ENCODE results near the gene DHX29. TPM values are rescaled to one million over a fixed set of nuclear protein-coding genes. Genes with fewer than 3 reads are reported as not detected.
A peak's percentile ranks its signal among the peaks of the same experiment; 100 is the strongest.

Gene DHX29
- polyA plus RNA-seq, 1 donor (not counting 4 experiments of a cell fraction or from before 2014, with no cell fraction given), result 18.8 TPM

DNA sequence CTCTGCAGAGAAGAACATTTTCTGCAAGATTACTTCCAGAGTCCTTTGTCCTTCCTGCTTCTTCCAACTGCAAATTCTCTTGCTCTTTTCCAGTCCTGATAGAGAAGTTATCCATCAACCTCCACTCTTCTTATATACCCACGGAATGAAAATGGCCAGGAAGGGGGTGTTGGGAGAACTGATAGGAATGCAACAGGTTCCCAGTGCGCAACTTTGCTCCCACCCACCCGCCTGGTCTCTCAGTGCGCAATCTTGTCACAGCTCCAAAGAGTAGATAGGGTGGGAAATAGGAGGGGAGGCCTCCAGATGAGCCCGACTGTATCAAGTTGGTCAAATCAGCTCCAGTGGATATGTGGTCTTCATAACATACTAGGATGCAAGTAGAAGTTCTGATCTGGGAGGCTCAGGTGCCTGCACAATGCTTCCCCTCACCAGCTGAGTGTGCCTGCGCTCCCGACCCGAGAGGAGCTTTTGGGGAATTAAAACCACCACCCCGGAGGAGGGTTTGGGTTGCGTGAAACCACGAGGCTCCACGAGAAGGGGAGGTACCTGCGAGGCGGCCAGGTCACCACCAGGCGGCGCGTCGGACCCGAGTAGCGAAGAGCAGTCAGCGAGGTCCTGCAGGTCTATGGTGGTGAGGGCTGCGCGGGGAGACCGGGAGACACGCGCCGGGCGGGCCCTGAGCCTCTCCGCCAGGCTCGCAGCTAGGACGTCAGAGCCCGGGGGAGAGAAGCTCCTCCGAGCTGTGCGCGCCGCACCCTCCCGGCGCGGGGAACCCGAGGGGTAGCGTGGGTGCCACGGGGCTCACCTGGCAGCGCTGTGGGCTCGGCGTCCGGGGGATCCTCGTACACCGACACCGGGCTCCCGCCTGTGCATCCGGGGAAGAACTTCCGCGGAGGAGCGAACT lies 81.2 kb downstream of the DHX29 start:
- no peak for FAIRE-seq
- dilution Hi-C loops (cut with MboI; ENCODE audit: extremely low pct_ligation_motif_present, low sequenced_read_pairs), result no loop called here
- Histone ChIP-seq H3K9me3 (ENCODE audit: control insufficient read depth, low read depth, low read length) (peaks cover 2% of the 10 kb centered on the region), H3K4me1 (ENCODE audit: control insufficient read depth, extremely low read depth, insufficient read depth, low read length) (peaks cover 1% of the 10 kb centered on the region), H3K36me3 (ENCODE audit: control insufficient read depth in 2 of 2, extremely low read depth in 1 of 2, insufficient read depth in 2 of 2, low read length in 2 of 2) (peaks cover 0 to 2% of the 10 kb centered on the region in 2 experiments), H3K27ac (ENCODE audit: control insufficient read depth, insufficient read depth, low read length) (no peak overlapping the region), H3K27me3 (ENCODE audit: control insufficient read depth, extremely low read depth, insufficient read depth, low read length) (peaks cover 47% of the 10 kb centered on the region), H4K20me1 (ENCODE audit: control insufficient read depth, extremely low read depth, insufficient read depth, low read length) (no peaks in the 10 kb centered on the region), H3K4me3 (ENCODE audit: control insufficient read depth in 2 of 3, extremely low read depth in 1 of 3, insufficient read depth in 2 of 3, low read depth in 1 of 3, low read length in 3 of 3) (peak overlapping the region; percentile 43 to 60 (median 55)), H2AFZ (ENCODE audit: control insufficient read depth, low read length) (peak overlapping the region; percentile 68), H3K79me2 (ENCODE audit: control insufficient read depth, insufficient read depth, low read length) (no peaks in the 10 kb centered on the region), H3K9me1 (ENCODE audit: control insufficient read depth, extremely low read depth, insufficient read depth, low read length) (no peaks in the 10 kb centered on the region), H3K9ac (ENCODE audit: control insufficient read depth, extremely low read depth, insufficient read depth, low read length) (peak overlapping the region; percentile 13), H3K4me2 (ENCODE audit: control insufficient read depth, extremely low read depth, insufficient read depth, low read depth, low read length) (peak overlapping the region; percentile 82)
- peak; percentile 52 for TF ChIP-seq EZH2 (IDR thresholded peaks at IDR 0.05; ENCODE audit: low read length)
- TF ChIP-seq, protein P1, sequence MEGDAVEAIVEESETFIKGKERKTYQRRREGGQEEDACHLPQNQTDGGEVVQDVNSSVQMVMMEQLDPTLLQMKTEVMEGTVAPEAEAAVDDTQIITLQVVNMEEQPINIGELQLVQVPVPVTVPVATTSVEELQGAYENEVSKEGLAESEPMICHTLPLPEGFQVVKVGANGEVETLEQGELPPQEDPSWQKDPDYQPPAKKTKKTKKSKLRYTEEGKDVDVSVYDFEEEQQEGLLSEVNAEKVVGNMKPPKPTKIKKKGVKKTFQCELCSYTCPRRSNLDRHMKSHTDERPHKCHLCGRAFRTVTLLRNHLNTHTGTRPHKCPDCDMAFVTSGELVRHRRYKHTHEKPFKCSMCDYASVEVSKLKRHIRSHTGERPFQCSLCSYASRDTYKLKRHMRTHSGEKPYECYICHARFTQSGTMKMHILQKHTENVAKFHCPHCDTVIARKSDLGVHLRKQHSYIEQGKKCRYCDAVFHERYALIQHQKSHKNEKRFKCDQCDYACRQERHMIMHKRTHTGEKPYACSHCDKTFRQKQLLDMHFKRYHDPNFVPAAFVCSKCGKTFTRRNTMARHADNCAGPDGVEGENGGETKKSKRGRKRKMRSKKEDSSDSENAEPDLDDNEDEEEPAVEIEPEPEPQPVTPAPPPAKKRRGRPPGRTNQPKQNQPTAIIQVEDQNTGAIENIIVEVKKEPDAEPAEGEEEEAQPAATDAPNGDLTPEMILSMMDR (optimal IDR thresholded peaks at IDR 0.05 in 1 of 3, IDR thresholded peaks at IDR 0.05 in 1 of 3, conservative IDR thresholded peaks at IDR 0.05 in 1 of 3; ENCODE audit: extremely low read depth in 1 of 3, insufficient read depth in 2 of 3, low read length in 3 of 3), result peak; percentile 66 to 95 (median 88)
- DNase-seq (ENCODE audit: low read depth, low spot score), result peak; percentile 19

DNA sequence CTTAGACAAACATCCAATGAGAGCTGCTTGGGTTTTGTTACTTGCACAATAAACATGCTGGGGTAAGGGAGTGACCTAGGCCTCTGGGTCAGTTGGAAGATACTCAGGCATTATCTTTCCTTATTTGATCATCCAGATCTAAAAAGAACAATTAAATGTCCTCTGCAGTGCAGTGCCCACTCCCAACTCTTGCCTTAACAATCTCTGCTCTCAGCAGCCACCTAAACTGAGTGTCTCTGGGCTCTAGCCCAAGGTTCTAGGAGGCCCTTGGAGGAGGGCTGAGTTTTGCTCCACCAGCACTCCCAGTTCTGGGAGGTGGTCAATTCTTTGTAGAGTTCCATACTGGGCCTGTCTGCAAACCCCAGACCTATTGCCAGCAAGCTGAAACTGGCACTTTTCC lies 82.1 kb downstream of the DHX29 start:
- H2AFZ ChIP-seq (ENCODE audit: control insufficient read depth, low read length), result no peak overlapping the region
- H3K36me3 ChIP-seq (ENCODE audit: control insufficient read depth in 2 of 2, extremely low read depth in 1 of 2, insufficient read depth in 2 of 2, low read length in 2 of 2), result no peaks in the 10 kb centered on the region
- peaks cover 55% of the 10 kb centered on the region for H3K27me3 ChIP-seq (ENCODE audit: control insufficient read depth, extremely low read depth, insufficient read depth, low read length)
- peaks cover 2% of the 10 kb centered on the region for H3K4me1 ChIP-seq (ENCODE audit: control insufficient read depth, extremely low read depth, insufficient read depth, low read length)
- H4K20me1 ChIP-seq (ENCODE audit: control insufficient read depth, extremely low read depth, insufficient read depth, low read length), result no peaks in the 10 kb centered on the region
- no peak overlapping the region for H3K27ac ChIP-seq (ENCODE audit: control insufficient read depth, insufficient read depth, low read length)
- no peak for TF ChIP-seq EZH2 (IDR thresholded peaks at IDR 0.05; ENCODE audit: low read length)
- TF ChIP-seq, protein P1 (optimal IDR thresholded peaks at IDR 0.05 in 1 of 3, IDR thresholded peaks at IDR 0.05 in 1 of 3, conservative IDR thresholded peaks at IDR 0.05 in 1 of 3; ENCODE audit: extremely low read depth in 1 of 3, insufficient read depth in 2 of 3, low read length in 3 of 3), result no peak
- no peak overlapping the region for H3K4me2 ChIP-seq (ENCODE audit: control insufficient read depth, extremely low read depth, insufficient read depth, low read depth, low read length)
- DNase-seq (ENCODE audit: low read depth, low spot score) (no peak), FAIRE-seq (no peak)
- H3K4me3 ChIP-seq (ENCODE audit: control insufficient read depth in 2 of 3, extremely low read depth in 1 of 3, insufficient read depth in 2 of 3, low read depth in 1 of 3, low read length in 3 of 3), result no peak overlapping the region
- peaks cover 2% of the 10 kb centered on the region for H3K9me3 ChIP-seq (ENCODE audit: control insufficient read depth, low read depth, low read length)
- H3K79me2 ChIP-seq (ENCODE audit: control insufficient read depth, insufficient read depth, low read length), result no peaks in the 10 kb centered on the region
- H3K9me1 ChIP-seq (ENCODE audit: control insufficient read depth, extremely low read depth, insufficient read depth, low read length), result no peaks in the 10 kb centered on the region
- dilution Hi-C loops (cut with MboI; ENCODE audit: extremely low pct_ligation_motif_present, low sequenced_read_pairs), result no loop called here
- no peak overlapping the region for H3K9ac ChIP-seq (ENCODE audit: control insufficient read depth, extremely low read depth, insufficient read depth, low read length)
